PFSK-1 (cell line): ENCODE data around the gene PCDHGB4.

ENCODE experiments used
- FOXP2 ChIP-seq: optimal IDR thresholded peaks from 2 replicates; pipeline ENCODE3; 2011; ENCODE audit warnings: borderline replicate concordance, control low read depth, inconsistent platforms; ENCODE audit not compliant: insufficient read depth; ENCODE audit errors: extremely low read length, extremely low read depth
- POLR2AphosphoS5 ChIP-seq: IDR thresholded peaks from 2 replicates; pipeline ENCODE4 v1.6.1; 2012; ENCODE audit warnings: low read depth, mild to moderate bottlenecking, control low read depth, low read length, moderate library complexity
- REST ChIP-seq, 2 experiments: IDR thresholded peaks; 2 replicates each; pipeline versions ENCODE4 v1.6.1 to v1.8.0; 2011 to 2012; ENCODE audit warnings: low read depth in 2 of 2, low read length in 2 of 2, control low read depth in 1 of 2, inconsistent platforms in 1 of 2, mild to moderate bottlenecking in 1 of 2, moderate library complexity in 1 of 2; ENCODE audit not compliant: insufficient read depth in 1 of 2
- SIN3A ChIP-seq: IDR thresholded peaks from 2 replicates; pipeline ENCODE4 v1.6.1; 2012; ENCODE audit warnings: mild to moderate bottlenecking, low read length, moderate library complexity, borderline replicate concordance; ENCODE audit not compliant: insufficient read depth
- TAF1 ChIP-seq: IDR thresholded peaks from 2 replicates; pipeline ENCODE4 v1.6.1; 2012; ENCODE audit warnings: low read length, control low read depth, borderline replicate concordance; ENCODE audit not compliant: insufficient read depth

The PCDHGB4 gene

DNA sequence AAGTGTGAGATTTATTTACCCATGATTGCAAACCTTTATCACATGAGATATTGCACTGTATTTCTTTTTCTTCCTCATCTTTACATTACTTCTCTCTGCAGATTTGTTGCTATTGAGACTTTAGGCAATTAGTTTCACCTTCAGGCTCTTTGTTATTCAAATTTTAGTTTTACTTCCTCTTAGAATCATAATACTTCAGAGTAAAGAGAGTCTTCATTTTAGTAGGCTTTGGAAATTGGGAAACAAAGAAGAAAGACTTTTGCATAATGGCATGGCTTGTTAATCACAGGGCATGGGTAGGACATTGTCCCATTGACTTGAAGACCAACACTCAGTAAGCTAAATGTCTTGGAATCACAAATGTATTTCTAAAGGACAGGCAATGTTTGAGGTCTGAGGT is 24.8 kb upstream of the PCDHGB4 start:
- no peak for TF ChIP-seq REST (IDR thresholded peaks at IDR 0.05; ENCODE audit: insufficient read depth in 1 of 2, low read depth in 2 of 2, low read length in 2 of 2)
- TF ChIP-seq TAF1, result no peak
- no peak for TF ChIP-seq SIN3A
- TF ChIP-seq POLR2AphosphoS5, result no peak
- TF ChIP-seq FOXP2, result no peak

DNA sequence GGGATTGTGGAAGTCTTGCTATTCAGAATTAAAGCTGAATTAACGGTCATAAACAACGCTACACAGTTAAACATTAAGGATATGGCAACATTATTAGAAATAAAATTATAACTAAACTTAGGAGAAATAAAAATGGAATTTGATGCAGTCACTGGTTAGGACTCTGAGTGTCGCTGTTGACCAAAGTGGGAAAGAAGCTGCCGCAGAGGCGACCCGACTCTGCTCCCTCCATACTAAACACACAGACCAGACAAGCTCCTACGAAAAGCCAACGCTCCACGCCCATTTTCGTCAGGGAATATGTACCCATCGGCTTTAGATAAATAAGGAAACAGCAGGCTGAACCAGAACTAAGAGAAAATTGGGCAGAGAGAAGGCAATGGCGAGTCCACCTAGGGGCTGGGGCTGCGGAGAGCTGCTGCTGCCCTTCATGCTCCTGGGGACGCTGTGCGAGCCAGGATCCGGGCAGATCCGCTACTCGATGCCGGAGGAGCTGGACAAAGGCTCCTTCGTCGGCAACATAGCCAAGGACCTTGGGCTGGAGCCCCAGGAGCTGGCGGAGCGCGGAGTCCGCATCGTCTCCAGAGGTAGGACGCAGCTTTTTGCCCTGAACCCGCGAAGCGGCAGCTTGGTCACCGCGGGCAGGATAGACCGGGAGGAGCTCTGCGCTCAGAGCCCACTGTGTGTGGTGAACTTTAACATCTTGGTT is 23.4 kb upstream of the PCDHGB4 start, which contains the start of gene PCDHGA5:
PCDHGA5 (plus strand) TSS at position 211 of the 709 bp plus-strand sequence; CDS start at position 380, 169 bp downstream.
- no peak for TF ChIP-seq POLR2AphosphoS5
- no peak for TF ChIP-seq REST (IDR thresholded peaks at IDR 0.05; ENCODE audit: insufficient read depth in 1 of 2, low read depth in 2 of 2, low read length in 2 of 2)
- TF ChIP-seq TAF1, result no peak
- TF ChIP-seq FOXP2, result no peak
- no peak for TF ChIP-seq SIN3A

GRCh38 chr5:141366016-141366896 is 21.2 kb upstream of the PCDHGB4 start:
- no peak for TF ChIP-seq FOXP2
- TF ChIP-seq SIN3A, result no peak
- TF ChIP-seq TAF1, result no peak
- TF ChIP-seq POLR2AphosphoS5, result no peak
- TF ChIP-seq REST (IDR thresholded peaks at IDR 0.05; ENCODE audit: insufficient read depth in 1 of 2, low read depth in 2 of 2, low read length in 2 of 2), result no peak

DNA sequence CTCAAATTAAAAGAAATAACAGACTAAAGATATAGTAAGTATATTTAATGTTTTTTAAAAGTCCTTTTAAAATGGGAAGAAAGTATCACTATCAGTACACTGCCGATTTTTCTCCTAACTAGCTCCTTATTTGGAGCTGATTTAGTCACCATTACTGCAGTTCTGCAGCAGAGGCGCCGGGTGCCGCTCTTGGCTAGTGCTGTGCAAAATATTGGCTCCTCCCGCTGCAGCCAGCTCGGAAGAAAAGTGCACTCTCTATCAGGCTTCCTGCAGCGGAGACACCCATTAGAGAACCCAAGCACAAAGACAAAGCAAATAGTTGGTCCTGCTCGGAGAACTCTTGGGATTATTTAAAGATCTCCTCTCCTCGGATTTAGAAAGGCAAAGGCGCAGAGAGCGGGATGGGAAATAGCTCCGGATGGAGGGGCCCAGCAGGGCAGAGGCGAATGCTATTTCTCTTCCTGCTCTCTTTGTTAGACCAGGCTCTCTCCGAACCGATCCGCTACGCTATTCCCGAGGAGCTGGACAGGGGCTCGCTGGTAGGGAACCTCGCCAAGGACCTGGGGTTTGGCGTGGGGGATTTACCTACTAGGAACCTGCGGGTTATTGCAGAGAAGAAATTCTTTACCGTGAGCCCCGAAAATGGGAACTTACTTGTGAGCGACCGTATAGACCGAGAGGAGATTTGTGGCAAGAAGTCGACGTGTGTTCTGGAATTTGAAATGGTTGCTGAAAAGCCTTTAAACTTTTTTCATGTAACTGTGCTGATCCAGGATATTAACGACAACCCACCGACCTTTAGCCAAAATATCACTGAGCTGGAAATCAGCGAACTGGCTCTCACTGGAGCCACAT is 17.3 kb upstream of the PCDHGB4 start, which contains the start of gene PCDHGB3:
PCDHGB3 (plus strand) TSS at position 249 of the 855 bp plus-strand sequence; CDS start at position 402, 153 bp downstream.
- TF ChIP-seq SIN3A (no peak), TAF1 (no peak), REST (IDR thresholded peaks at IDR 0.05; ENCODE audit: insufficient read depth in 1 of 2, low read depth in 2 of 2, low read length in 2 of 2) (no peak), FOXP2 (no peak), POLR2AphosphoS5 (no peak)
